Measurements from ENCODE around the gene PON3.

Gene PON3

GRCh38 chr7:95311389-95311788 is 84.8 kb downstream of the PON3 start:
- H3K4me1 ChIP-seq (ENCODE audit: control extremely low read depth in 1 of 4, control insufficient read depth in 4 of 4, insufficient read depth in 4 of 4, low read length in 3 of 4) = no peaks in the 10 kb centered on the region
- no peak overlapping the region for H3K4me3 ChIP-seq (ENCODE audit: control insufficient read depth in 1 of 7, extremely low read depth in 1 of 7, insufficient read depth in 4 of 7, low read depth in 2 of 7, low read length in 6 of 7)
- CTCF ChIA-PET = no interaction called here
- H3K36me3 ChIP-seq (ENCODE audit: control insufficient read depth in 4 of 4, insufficient read depth in 4 of 4, low read length in 3 of 4) = no peaks in the 10 kb centered on the region
- POLR2A ChIA-PET = no interaction called here
- DNase-seq = no peak
- no peaks in the 10 kb centered on the region for H3K27me3 ChIP-seq (replicated peaks in 2 of 5; ENCODE audit: control insufficient read depth in 4 of 5, insufficient read depth in 5 of 5, low read length in 4 of 5)
- H3K27ac ChIP-seq (ENCODE audit: insufficient read depth in 1 of 2, low read depth in 1 of 2, low read length in 2 of 2, poor library complexity in 1 of 2, severe bottlenecking in 2 of 2) = no peak overlapping the region
- H3K9me3 ChIP-seq (ENCODE audit: control extremely low read depth in 1 of 5, control insufficient read depth in 4 of 5, insufficient read depth in 2 of 5, low read depth in 1 of 5, low read length in 4 of 5) = no peaks in the 10 kb centered on the region
- WGBS (ENCODE audit: insufficient coverage) = no CpG with 5 or more reads among the region's 2 CpGs

GRCh38 chr7:95309951-95310350 is 86.2 kb downstream of the PON3 start:
- DNase-seq = no peak
- H3K27ac ChIP-seq (ENCODE audit: insufficient read depth in 1 of 2, low read depth in 1 of 2, low read length in 2 of 2, poor library complexity in 1 of 2, severe bottlenecking in 2 of 2) = no peak overlapping the region
- 100% methylated on average over 1 of the region's 2 CpGs for WGBS (ENCODE audit: insufficient coverage)
- no peak overlapping the region for H3K4me3 ChIP-seq (ENCODE audit: control insufficient read depth in 1 of 7, extremely low read depth in 1 of 7, insufficient read depth in 4 of 7, low read depth in 2 of 7, low read length in 6 of 7)
- CTCF ChIA-PET = no interaction called here
- H3K9me3 ChIP-seq (ENCODE audit: control extremely low read depth in 1 of 5, control insufficient read depth in 4 of 5, insufficient read depth in 2 of 5, low read depth in 1 of 5, low read length in 4 of 5) = no peaks in the 10 kb centered on the region
- H3K4me1 ChIP-seq (ENCODE audit: control extremely low read depth in 1 of 4, control insufficient read depth in 4 of 4, insufficient read depth in 4 of 4, low read length in 3 of 4) = no peaks in the 10 kb centered on the region
- H3K27me3 ChIP-seq (replicated peaks in 2 of 5; ENCODE audit: control insufficient read depth in 4 of 5, insufficient read depth in 5 of 5, low read length in 4 of 5) = no peaks in the 10 kb centered on the region
- POLR2A ChIA-PET = interaction anchor here (0.6 kb wide), 1 partner anchor 56 kb away, joined by 3 read pairs; no protein-coding TSS in a partner anchor
- H3K36me3 ChIP-seq (ENCODE audit: control insufficient read depth in 4 of 4, insufficient read depth in 4 of 4, low read length in 3 of 4) = no peaks in the 10 kb centered on the region

Data from common myeloid progenitor, CD34-positive (primary cell).